Caco-2 (cell line): ENCODE results near the gene SKAP1. TPM values are rescaled to one million over a fixed set of nuclear protein-coding genes. Genes with fewer than 3 reads are reported as not detected.

Experiments
- BruUV-seq: library from RNA; stranded (reverse); fragments of 400-500 nt; replicated peaks from 2 replicates; lab custom pipeline; 2021; lab: Mats Ljungman, UMichigan
- CTCF ChIA-PET: fragments of 300-600 bp; sonication (Branson Sonifier 250); formaldehyde crosslinking; loops from one replicate; lab custom pipeline; 2022; ENCODE audit warnings: antibody characterized with exemption; lab: Charles Lee
- POLR2A ChIA-PET: fragments of 300-600 bp; sonication (Branson Sonifier 250); formaldehyde crosslinking; loops from one replicate; lab custom pipeline; 2022; ENCODE audit warnings: antibody characterized with exemption; lab: Charles Lee
- DNase-seq, 2 experiments: peaks; one replicate each; pipeline versions ENCODE4 v3.0.0 to v3.0.0-alpha.2; 2020 to 2022
- H3K27me3 ChIP-seq: replicated peaks from 2 replicates; pipeline ENCODE4 v1.6.0; 2011; ENCODE audit warnings: low read length; ENCODE audit not compliant: control insufficient read depth, insufficient read depth
- H3K36me3 ChIP-seq: 2 replicates; pipeline ENCODE4 v1.5.1; 2011; ENCODE audit warnings: low read length; ENCODE audit not compliant: control insufficient read depth, insufficient read depth
- H3K4me1 ChIP-seq: fragments of 250-450 bp; sonication (Bioruptor Pico); 2 replicates; pipeline ENCODE4 v1.5.1; 2020; ENCODE audit warnings: mild to moderate bottlenecking
- H3K4me3 ChIP-seq: 2 replicates; pipeline ENCODE4 v1.5.1; 2011; ENCODE audit warnings: low read depth, mild to moderate bottlenecking, control low read depth, low read length
- H3K9me3 ChIP-seq: fragments of 250-450 bp; sonication (Bioruptor Pico); 2 replicates; pipeline ENCODE4 v1.5.1; 2020; ENCODE audit warnings: mild to moderate bottlenecking, moderate library complexity
- H3K27ac Mint-ChIP-seq: one replicate; pipeline ENCODE4 v1.8.0; 2022; ENCODE audit warnings: mixed read lengths; ENCODE audit not compliant: unreplicated experiment
- H3K27me3 Mint-ChIP-seq: one replicate; pipeline ENCODE4 v1.8.0; 2022; ENCODE audit warnings: mixed read lengths; ENCODE audit not compliant: insufficient read depth, unreplicated experiment
- H3K36me3 Mint-ChIP-seq: one replicate; pipeline ENCODE4 v1.8.0; 2022; ENCODE audit warnings: mild to moderate bottlenecking, mixed read lengths; ENCODE audit not compliant: insufficient read depth, unreplicated experiment
- H3K4me1 Mint-ChIP-seq: one replicate; pipeline ENCODE4 v1.8.0; 2022; ENCODE audit warnings: low read depth, mixed read lengths; ENCODE audit not compliant: unreplicated experiment
- H3K4me3 Mint-ChIP-seq: one replicate; pipeline ENCODE4 v1.8.0; 2022; ENCODE audit warnings: mild to moderate bottlenecking, moderate library complexity, mixed read lengths; ENCODE audit not compliant: unreplicated experiment
- H3K9me3 Mint-ChIP-seq: one replicate; pipeline ENCODE4 v1.8.0; 2022; ENCODE audit warnings: mixed read lengths; ENCODE audit not compliant: unreplicated experiment
- CTCF ChIP-seq, 2 experiments: fragments of 200-600 bp in 1 of 2; IDR thresholded peaks; 1 replicate in 1 of 2; 2 replicates in 1 of 2; pipeline versions ENCODE4 v1.5.1 to v1.8.0; 2011 to 2022; ENCODE audit warnings: antibody characterized with exemption in 1 of 2, control low read depth in 1 of 2, inconsistent platforms in 1 of 2, low read depth in 1 of 2, low read length in 1 of 2, mild to moderate bottlenecking in 1 of 2, moderate library complexity in 1 of 2; ENCODE audit not compliant: insufficient read depth in 1 of 2, severe bottlenecking in 1 of 2, unreplicated experiment in 1 of 2
- intact Hi-C: fragments of 100-400 bp; cut with micrococcal nuclease; formaldehyde crosslinking; loops from one replicate; pipeline ENCODE4 v1.10.0; 2022; ENCODE audit not compliant: unreplicated experiment
- total RNA-seq: library from RNA; stranded (reverse); gene quantifications from 2 replicates; pipeline ENCODE4 v1.2.3, GENCODE V29; 2022

SKAP1 gene
- total RNA-seq, 1 experiment from 2014 or later, result 0.70 TPM

- Mint-ChIP-seq H3K36me3 (no peaks in the 10 kb centered on the region), H3K27me3 (peaks cover 26% of the 10 kb centered on the region), H3K4me3 (no peak overlapping the region), H3K27ac (no peak overlapping the region), H3K9me3 (no peaks in the 10 kb centered on the region), H3K4me1 (no peaks in the 10 kb centered on the region)
- no TSS peak for BruUV-seq
- H3K27me3 ChIP-seq, result peaks cover 2% of the 10 kb centered on the region; the same call in 1 of the 2 replicates
- no peak for DNase-seq
- no peak for TF ChIP-seq CTCF (IDR thresholded peaks at IDR 0.05; ENCODE audit: insufficient read depth in 1 of 2, low read depth in 1 of 2, low read length in 1 of 2, severe bottlenecking in 1 of 2, unreplicated experiment in 1 of 2)
- H3K9me3 ChIP-seq, result no peaks in the 10 kb centered on the region
- intact Hi-C loops, result no loop called here
- CTCF ChIA-PET, result interaction anchor here (0.6 kb wide), 1 partner anchor 15 kb away, joined by 4 read pairs; no protein-coding TSS in a partner anchor
- POLR2A ChIA-PET, result no interaction called here
- H3K36me3 ChIP-seq, result no peaks in the 10 kb centered on the region
- H3K4me3 ChIP-seq, result no peak overlapping the region
- no peaks in the 10 kb centered on the region for H3K4me1 ChIP-seq
These were observed 281.8 kb downstream of the SKAP1 start for GRCh38 chr17:48148029-48148770.

GRCh38 chr17:48144976-48145798 lies 284.8 kb downstream of the SKAP1 start:
- no peak overlapping the region for H3K27ac Mint-ChIP-seq
- ChIA-PET POLR2A (no interaction called here), CTCF (interaction anchor here (0.5 to 1.0 kb wide), 3 partner anchors 8 to 65 kb away, joined by 3 to 8 read pairs (median 4); no protein-coding TSS in a partner anchor)
- H3K9me3 ChIP-seq, result no peaks in the 10 kb centered on the region
- TF ChIP-seq CTCF (IDR thresholded peaks at IDR 0.05; ENCODE audit: insufficient read depth in 1 of 2, low read depth in 1 of 2, low read length in 1 of 2, severe bottlenecking in 1 of 2, unreplicated experiment in 1 of 2), result no peak
- H3K4me3 Mint-ChIP-seq, result no peak overlapping the region
- H3K4me3 ChIP-seq, result no peak overlapping the region
- no peaks in the 10 kb centered on the region for H3K36me3 ChIP-seq
- H3K27me3 ChIP-seq, result no peaks in the 10 kb centered on the region
- H3K4me1 ChIP-seq, result no peaks in the 10 kb centered on the region
- no peaks in the 10 kb centered on the region for H3K4me1 Mint-ChIP-seq
- H3K27me3 Mint-ChIP-seq, result peaks cover 19% of the 10 kb centered on the region
- BruUV-seq, result no TSS peak
- intact Hi-C loops, result no loop called here
- H3K9me3 Mint-ChIP-seq, result no peaks in the 10 kb centered on the region
- peak in 1 of 2 experiments; percentile 24 for DNase-seq
- no peaks in the 10 kb centered on the region for H3K36me3 Mint-ChIP-seq

GRCh38 chr17:48144231-48144630 lies 285.8 kb downstream of the SKAP1 start:
- intact Hi-C loops, result no loop called here
- Mint-ChIP-seq H3K4me3 (no peak overlapping the region), H3K27ac (no peak overlapping the region), H3K4me1 (no peaks in the 10 kb centered on the region), H3K9me3 (no peaks in the 10 kb centered on the region), H3K36me3 (no peaks in the 10 kb centered on the region), H3K27me3 (peaks cover 24% of the 10 kb centered on the region)
- Histone ChIP-seq H3K4me1 (no peaks in the 10 kb centered on the region), H3K4me3 (no peak overlapping the region), H3K27me3 (no peaks in the 10 kb centered on the region), H3K36me3 (no peaks in the 10 kb centered on the region), H3K9me3 (no peaks in the 10 kb centered on the region)
- DNase-seq, result no peak
- CTCF ChIA-PET, result interaction anchor here (2.5 kb wide), 1 partner anchor 11 kb away, joined by 5 read pairs; no protein-coding TSS in a partner anchor
- POLR2A ChIA-PET, result no interaction called here
- no peak for TF ChIP-seq CTCF (IDR thresholded peaks at IDR 0.05; ENCODE audit: insufficient read depth in 1 of 2, low read depth in 1 of 2, low read length in 1 of 2, severe bottlenecking in 1 of 2, unreplicated experiment in 1 of 2)
- BruUV-seq, result no TSS peak
